ENCODE measurements around the gene FADS2. TPM values are rescaled to one million over a fixed set of nuclear protein-coding genes. Genes with fewer than 3 reads are reported as not detected.

The FADS2 gene
- total and polyA plus RNA-seq, 2 of the 13 experiments (the other 11 are each of a cell fraction or from before 2014, with no cell fraction given) = 90.1 to 124 TPM

- 0 out of 5 replicates have a peak, but pooled peaks cover 0 to 6% of the 10 kb centered on the region in 2 experiments for H3K27me3 ChIP-seq (ENCODE audit: control insufficient read depth in 1 of 2, insufficient read depth in 2 of 2, low read length in 2 of 2)
- no peaks in the 10 kb centered on the region for H3K36me3 ChIP-seq (replicated peaks in 1 of 2; ENCODE audit: control insufficient read depth in 1 of 2, insufficient read depth in 2 of 2, low read length in 2 of 2)
- H4K20me1 ChIP-seq (ENCODE audit: insufficient read depth, low read length) = no peaks in the 10 kb centered on the region
- no peaks in the 10 kb centered on the region for H3K79me2 ChIP-seq (ENCODE audit: insufficient read depth, low read length)
- H3K9ac ChIP-seq (ENCODE audit: insufficient read depth, low read depth, low read length) = no peak overlapping the region
- FAIRE-seq = no peak
- H3K9me3 ChIP-seq (ENCODE audit: low read length) = no peaks in the 10 kb centered on the region
- BruUV-seq (replicated peaks) = no TSS peak
- H3K4me1 ChIP-seq (ENCODE audit: insufficient read depth, low read length) = peaks cover 26% of the 10 kb centered on the region
- ATAC-seq = no peak
- 80% methylated on average over 1 of the region's 20 CpGs for WGBS (ENCODE audit: low lambda C conversion rate)
- DNase-seq (ENCODE audit: low spot score) = no peak
- intact Hi-C loops (cut with micrococcal nuclease; ENCODE audit: unreplicated experiment) = no loop called here
- H2AFZ ChIP-seq (ENCODE audit: low read length) = no peak overlapping the region
- in situ Hi-C loops (cut with HindIII; ENCODE audit: extremely low pct_ligation_motif_present, low pct_unique_long_range_greater_than_20kb) = loop anchor here (5.0 kb wide), 1 partner anchor 189 kb away; no protein-coding TSS in a partner anchor
- no peak overlapping the region for H3K4me3 ChIP-seq (replicated peaks in 1 of 3; ENCODE audit: insufficient read depth in 1 of 3, low read depth in 2 of 3, low read length in 3 of 3)
- TF ChIP-seq AGO2 (optimal IDR thresholded peaks at IDR 0.05; ENCODE audit: low read depth, low read length) (peak; percentile 20), ZNF572 (CRISPR knock-in tag; IDR thresholded peaks at IDR 0.05) (no peak)
- H3K4me2 ChIP-seq (ENCODE audit: low read depth, low read length) = no peak overlapping the region
- no peak overlapping the region for H3K27ac ChIP-seq (ENCODE audit: extremely low read length, insufficient read depth, low read length)
- POLR2A ChIA-PET = no interaction called here
- CTCF ChIA-PET (ENCODE audit: low intra/inter-chr PET ratio, low total read pairs) = no interaction called here
Measured at GRCh38 chr11:61872935-61873565, 45.0 kb downstream of the FADS2 start.

- no peaks in the 10 kb centered on the region for H3K79me2 ChIP-seq (ENCODE audit: insufficient read depth, low read length)
- CTCF ChIA-PET (ENCODE audit: low intra/inter-chr PET ratio, low total read pairs) = no interaction called here
- no peak overlapping the region for H3K27ac ChIP-seq (ENCODE audit: extremely low read length, insufficient read depth, low read length)
- H3K4me2 ChIP-seq (ENCODE audit: low read depth, low read length) = no peak overlapping the region
- H3K36me3 ChIP-seq (replicated peaks in 1 of 2; ENCODE audit: control insufficient read depth in 1 of 2, insufficient read depth in 2 of 2, low read length in 2 of 2) = no peaks in the 10 kb centered on the region; a peak in 1 of 5 replicates
- no peak overlapping the region for H3K4me3 ChIP-seq (replicated peaks in 1 of 3; ENCODE audit: insufficient read depth in 1 of 3, low read depth in 2 of 3, low read length in 3 of 3)
- DNase-seq (ENCODE audit: low spot score) = no peak
- 0 out of 5 replicates have a peak, but pooled peaks cover 0 to 6% of the 10 kb centered on the region in 2 experiments for H3K27me3 ChIP-seq (ENCODE audit: control insufficient read depth in 1 of 2, insufficient read depth in 2 of 2, low read length in 2 of 2)
- no peaks in the 10 kb centered on the region for H4K20me1 ChIP-seq (ENCODE audit: insufficient read depth, low read length)
- H3K4me1 ChIP-seq (ENCODE audit: insufficient read depth, low read length) = peaks cover 26% of the 10 kb centered on the region
- no peak overlapping the region for H2AFZ ChIP-seq (ENCODE audit: low read length)
- no peak for FAIRE-seq
- WGBS (ENCODE audit: low lambda C conversion rate) = 82% methylated on average over 14 of the region's 16 CpGs
- in situ Hi-C loops (cut with HindIII; ENCODE audit: extremely low pct_ligation_motif_present, low pct_unique_long_range_greater_than_20kb) (loop anchor here (5.0 kb wide), 1 partner anchor 189 kb away; no protein-coding TSS in a partner anchor), intact Hi-C loops (cut with micrococcal nuclease; ENCODE audit: unreplicated experiment) (no loop called here)
- POLR2A ChIA-PET = no interaction called here
- BruUV-seq (replicated peaks) = no TSS peak
- H3K9ac ChIP-seq (ENCODE audit: insufficient read depth, low read depth, low read length) = no peak overlapping the region
- no peaks in the 10 kb centered on the region for H3K9me3 ChIP-seq (ENCODE audit: low read length)
- ATAC-seq = no peak
- TF ChIP-seq PHF20 (CRISPR knock-in tag; IDR thresholded peaks at IDR 0.05) (no peak), PAF1 (CRISPR knock-in tag; IDR thresholded peaks at IDR 0.05) (no peak), ZNF510 (CRISPR knock-in tag; IDR thresholded peaks at IDR 0.05; ENCODE audit: low read depth) (no peak), CC2D1A (CRISPR knock-in tag; IDR thresholded peaks at IDR 0.05) (no peak), KLF16 (CRISPR knock-in tag; IDR thresholded peaks at IDR 0.05) (no peak), ISX (CRISPR knock-in tag; conservative IDR thresholded peaks at IDR 0.05) (no peak), MATR3 (CRISPR knock-in tag; IDR thresholded peaks at IDR 0.05) (no peak), HOXA3 (CRISPR knock-in tag; IDR thresholded peaks at IDR 0.05) (no peak), ZHX1 (CRISPR knock-in tag; IDR thresholded peaks at IDR 0.05; ENCODE audit: low read depth) (no peak), TCF12 (IDR thresholded peaks at IDR 0.05) (no peak), TCF12 (CRISPR knock-in tag; IDR thresholded peaks at IDR 0.05) (no peak), ZFY (CRISPR knock-in tag; IDR thresholded peaks at IDR 0.05) (no peak), ARHGAP35 (CRISPR knock-in tag; IDR thresholded peaks at IDR 0.05; ENCODE audit: borderline replicate concordance) (no peak), ZFYVE20 (CRISPR knock-in tag; IDR thresholded peaks at IDR 0.05; ENCODE audit: borderline replicate concordance, low read depth) (no peak)
Measured at GRCh38 chr11:61873588-61874376, 45.7 kb downstream of the FADS2 start.

All from HepG2 (cell line).